GM12872 (cell line): ENCODE data around the gene ROGDI.

Source experiments
- TF ChIP-seq, protein P1 (sequence below): IDR thresholded peaks from 3 replicates; pipeline ENCODE4 v1.5.1; 2011; ENCODE audit warnings: low read depth, mild to moderate bottlenecking, low read length, moderate library complexity; ENCODE audit not compliant: insufficient read depth

Gene ROGDI

DNA sequence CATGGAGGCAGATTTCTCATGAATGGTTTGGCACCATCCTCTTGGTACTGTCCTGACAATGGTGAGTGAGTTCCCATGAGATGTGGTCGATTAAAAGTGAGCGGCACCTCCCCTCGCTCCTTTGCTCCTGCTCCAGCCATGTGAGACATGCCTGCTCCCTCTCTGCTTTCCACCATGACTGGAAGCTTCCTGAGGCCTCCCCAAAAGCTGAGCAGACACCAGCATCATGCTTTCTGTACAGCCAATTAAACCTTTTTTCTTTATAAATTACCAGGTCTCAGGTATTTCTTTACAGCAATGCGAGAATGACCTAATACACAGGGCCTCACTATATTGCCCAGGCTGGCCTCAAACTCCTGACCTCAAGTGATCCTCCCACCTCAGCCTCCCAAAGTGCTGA is 47.6 kb downstream of the ROGDI start:
- TF ChIP-seq, protein P1, sequence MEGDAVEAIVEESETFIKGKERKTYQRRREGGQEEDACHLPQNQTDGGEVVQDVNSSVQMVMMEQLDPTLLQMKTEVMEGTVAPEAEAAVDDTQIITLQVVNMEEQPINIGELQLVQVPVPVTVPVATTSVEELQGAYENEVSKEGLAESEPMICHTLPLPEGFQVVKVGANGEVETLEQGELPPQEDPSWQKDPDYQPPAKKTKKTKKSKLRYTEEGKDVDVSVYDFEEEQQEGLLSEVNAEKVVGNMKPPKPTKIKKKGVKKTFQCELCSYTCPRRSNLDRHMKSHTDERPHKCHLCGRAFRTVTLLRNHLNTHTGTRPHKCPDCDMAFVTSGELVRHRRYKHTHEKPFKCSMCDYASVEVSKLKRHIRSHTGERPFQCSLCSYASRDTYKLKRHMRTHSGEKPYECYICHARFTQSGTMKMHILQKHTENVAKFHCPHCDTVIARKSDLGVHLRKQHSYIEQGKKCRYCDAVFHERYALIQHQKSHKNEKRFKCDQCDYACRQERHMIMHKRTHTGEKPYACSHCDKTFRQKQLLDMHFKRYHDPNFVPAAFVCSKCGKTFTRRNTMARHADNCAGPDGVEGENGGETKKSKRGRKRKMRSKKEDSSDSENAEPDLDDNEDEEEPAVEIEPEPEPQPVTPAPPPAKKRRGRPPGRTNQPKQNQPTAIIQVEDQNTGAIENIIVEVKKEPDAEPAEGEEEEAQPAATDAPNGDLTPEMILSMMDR: no peak

DNA sequence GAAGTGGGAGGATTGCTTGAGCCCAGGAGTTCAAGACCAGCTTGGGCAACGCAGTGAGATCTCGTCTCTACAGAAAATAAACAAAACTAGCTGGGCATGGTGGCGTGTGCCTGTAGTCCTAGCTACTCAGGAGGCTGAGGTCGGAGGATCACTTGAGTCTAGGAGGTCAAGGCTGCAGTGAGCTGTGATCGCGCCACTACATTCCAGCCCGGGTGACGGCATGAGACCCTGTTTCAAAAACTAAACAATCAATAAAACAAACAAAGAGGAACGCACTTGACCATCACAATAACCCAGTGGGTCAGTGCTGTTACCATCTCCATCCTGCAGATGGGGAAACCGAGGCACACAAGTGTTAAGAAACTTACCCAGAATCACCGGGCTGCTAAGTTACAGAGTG is 49.2 kb downstream of the ROGDI start:
- TF ChIP-seq, protein P1: no peak

DNA sequence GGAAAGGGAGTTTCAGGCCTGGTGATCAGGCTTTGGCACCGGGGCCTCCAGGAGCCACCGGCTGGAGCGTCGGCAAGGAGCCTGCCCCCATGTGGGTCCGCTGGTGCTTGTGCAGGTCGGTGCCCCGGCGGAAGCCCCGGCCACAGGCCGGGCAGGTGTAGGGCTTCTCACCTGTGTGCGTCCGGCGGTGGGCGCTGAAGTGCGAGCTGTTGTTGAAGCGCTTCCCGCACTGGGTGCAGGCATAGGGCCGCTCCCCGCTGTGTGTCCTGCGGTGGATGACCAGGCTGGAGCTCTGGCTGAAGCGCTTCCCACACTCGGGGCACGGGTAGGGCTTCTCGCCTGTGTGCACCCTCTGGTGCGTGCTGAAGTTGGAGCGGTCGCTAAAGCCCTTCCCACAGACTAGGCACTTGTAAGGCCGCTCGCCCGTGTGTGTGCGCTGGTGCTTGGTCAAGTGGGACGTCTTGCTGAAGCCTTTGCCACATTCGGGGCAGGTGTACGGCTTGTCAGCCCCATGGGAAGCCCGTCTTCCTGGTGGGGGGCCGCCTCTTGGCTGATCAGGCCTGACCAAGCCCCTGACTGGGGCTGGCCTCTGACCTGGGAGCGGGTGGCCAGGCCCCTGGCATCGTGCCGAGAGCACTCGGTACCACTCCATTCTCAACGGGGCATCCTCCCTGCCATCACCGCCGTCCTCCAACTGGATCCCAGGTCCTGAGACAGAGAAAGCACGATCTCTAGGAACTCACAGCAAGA is 49.9 kb downstream of the ROGDI start:
- TF ChIP-seq, protein P1: no peak

DNA sequence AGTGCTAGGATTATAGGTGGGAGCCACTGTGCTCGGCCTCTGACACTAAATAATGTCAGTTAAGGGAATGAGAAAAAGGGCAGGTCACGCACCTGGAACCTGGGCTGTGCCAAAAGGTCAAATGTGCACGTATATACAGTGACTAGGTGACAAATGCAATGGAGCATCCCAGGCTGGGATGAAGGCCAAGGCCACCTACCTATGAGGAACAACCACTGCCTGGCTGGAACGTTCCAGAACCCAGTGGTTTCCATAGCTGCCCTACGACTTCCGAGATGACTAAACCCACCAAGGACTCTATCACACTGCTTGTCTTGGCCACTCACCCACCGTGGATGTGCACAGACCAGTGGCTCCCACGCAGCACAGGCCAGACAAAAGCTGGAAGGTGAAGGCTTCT is 51.5 kb downstream of the ROGDI start:
- TF ChIP-seq, protein P1: no peak

DNA sequence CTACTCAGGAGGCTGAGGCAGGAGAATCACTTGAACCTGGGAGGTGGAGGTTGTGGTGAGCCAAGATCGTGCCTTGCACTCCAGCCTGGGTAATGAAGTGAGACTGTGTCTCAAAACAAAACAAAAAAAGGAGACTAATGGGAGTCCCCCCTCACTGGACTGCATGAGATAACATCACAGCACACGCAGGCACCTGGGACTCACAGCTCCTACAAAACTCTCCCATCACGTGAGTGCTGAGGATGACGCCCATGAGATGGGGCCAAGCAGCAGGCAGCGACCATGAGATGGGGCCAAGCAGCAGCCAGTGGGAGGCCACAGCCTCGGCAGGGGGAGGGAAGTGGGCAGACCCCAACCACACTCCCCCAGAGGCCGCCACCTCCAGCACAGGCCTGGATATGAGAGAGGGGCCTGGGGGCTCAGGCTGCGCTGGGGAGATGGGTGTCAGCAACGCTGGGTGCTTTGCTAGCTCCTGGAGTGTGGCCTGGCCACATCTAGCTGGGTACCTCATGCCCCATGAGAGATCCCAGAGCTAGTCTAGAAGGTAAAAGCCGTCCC is 52.7 kb downstream of the ROGDI start:
- TF ChIP-seq, protein P1: no peak

DNA sequence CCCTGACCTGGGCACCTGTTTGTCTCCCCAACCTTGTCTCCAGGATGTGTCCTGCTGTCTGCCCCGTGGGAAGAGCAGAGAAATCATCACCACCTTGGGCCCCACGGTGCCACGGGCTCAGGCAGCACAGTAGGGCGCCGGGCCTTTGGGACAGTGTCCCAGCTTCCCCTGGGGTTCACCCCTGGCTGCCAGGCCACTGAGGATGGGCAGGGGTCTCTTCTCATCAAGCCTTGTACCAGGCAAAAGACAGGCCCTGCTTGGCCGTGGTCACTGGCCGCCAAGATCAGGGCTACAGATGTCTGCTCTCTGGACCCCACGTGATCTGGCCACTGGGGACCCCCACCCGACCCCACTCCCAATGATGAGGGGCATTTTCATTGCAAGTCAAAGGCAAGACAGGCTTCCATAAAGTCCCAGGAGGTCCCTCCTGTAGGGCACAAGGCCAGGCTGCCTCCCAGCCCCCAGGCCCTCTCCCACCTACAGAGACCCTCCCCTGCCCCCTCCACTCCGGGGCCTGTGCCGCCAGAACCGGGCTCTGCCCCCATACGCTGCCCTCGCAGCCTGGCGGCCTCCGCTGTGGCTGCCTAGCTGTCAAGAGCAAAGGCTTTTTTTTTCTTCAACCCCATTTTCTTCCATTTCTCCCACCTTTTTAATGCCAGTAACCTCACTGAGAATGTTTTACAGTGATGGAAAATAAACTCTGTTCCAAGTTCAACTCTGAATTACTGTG is 53.6 kb downstream of the ROGDI start:
- TF ChIP-seq, protein P1: no peak

DNA sequence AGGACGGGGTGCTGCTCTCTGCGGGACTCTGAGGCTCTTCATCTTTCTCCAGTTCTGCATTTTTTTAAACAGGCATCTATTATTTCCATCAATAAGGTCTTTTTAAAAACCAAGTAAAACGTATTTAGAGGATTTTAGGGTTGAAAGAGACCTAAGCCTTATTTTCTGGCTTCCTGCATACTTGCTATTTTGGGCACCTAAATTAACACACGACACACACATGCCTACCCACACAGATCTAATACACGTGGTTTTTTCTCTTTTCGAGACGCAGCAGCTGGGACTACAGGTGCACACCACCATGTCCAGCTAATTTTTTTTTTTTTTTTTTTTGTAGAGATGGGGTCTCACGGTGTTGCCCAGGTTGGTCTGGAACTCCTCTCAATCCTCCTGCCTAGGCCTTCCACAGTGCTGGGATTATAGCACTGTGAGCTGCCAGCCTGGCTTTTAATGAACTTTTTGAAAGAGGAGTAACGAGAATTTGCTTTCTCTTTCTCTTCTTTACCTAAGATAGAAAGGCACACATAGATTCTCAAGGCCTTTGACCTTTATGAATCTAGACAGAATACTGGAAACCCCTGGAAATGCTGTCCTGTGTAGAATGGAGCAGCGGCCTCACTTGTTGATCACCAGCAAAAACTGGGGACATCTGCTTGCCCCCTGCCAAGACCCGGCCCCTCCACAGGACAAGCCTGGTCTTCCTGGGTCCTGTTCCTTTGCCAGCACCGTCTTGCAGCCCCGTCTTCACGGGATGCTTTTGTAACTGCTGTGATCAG is 54.3 kb downstream of the ROGDI start:
- TF ChIP-seq, protein P1: no peak
